Activated naive CD4-positive, alpha-beta T cell treated with anti-CD3 and anti-CD28 coated beads, Interleukin-2, amount 10 ng/mL, durations not matched to agents 5 hours and 36 hours (primary cell): ENCODE measurements around the gene HIP1R. TPM values are rescaled to one million over a fixed set of nuclear protein-coding genes. Genes with fewer than 3 reads are reported as not detected.

Experiments
- total RNA-seq, 2 experiments: library from RNA; stranded (reverse); gene quantifications; one replicate each; pipeline ENCODE4 v1.2.3, GENCODE V29; 2021

Gene HIP1R
- total RNA-seq: 10 to 100 TPM; 34.2 to 36.0 TPM

GRCh38 chr12:122834921-122835749 is at the start of gene HIP1R:
Gene HIP1R, plus strand, starts transcription at chr12:122835457. Its CDS starts 94 bp downstream, at chr12:122835551.

DNA sequence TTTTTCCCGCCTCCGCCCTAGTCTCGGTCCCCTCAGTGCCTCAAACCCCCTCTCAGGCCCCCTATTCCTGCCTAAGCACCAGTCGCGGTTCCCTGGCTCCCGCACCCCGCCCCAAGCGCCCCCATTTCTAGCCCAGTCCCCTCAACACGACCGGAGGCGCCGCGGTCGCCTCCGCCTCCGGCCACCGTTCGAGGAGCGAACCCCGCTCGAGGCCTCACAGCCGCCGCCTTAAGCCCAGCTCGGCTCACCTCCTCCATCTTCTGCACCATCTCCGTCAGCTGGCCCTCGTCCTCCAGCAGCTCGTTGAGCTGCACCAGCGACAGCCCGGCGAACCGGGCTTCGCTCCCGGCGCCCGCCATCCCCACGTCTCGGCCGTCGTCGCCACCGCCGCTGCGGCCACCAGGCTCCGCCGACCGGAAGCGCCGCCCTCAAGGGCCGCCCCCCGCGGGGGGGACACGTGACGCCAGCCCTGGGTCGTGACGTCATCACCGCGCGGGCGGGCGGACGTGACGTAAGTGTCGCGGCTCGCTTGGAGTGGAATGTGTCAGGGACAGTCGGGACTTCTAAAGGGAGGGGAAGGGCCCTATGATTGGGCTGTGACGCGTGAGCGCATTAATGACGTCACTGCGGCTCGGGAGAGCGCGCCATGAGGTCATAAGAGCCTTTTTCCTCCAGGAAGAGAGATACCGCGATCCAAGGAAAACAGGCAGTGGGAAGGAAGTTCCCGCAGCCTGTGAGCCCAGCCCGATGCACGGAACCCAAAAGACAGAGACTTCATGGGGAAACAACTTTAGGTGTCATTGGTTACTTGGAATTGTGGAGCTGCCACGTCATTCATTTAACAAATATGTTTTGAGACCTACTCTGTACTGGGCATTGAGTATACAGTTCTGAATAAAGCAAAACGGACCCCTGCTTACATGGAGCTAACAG is 60.7 kb downstream of the HIP1R start, which contains the start of gene VPS37B:
Gene VPS37B, minus strand, starts transcription at position 421 of the 933 bp plus-strand sequence. Its CDS starts 62 bp downstream, at position 359.

Other genes with a start within 250 kb of the HIP1R start
- not detected for gene HCAR2, start 132.1 kb upstream of the HIP1R start, total RNA-seq
- gene HCAR3, start 118.6 kb upstream of the HIP1R start, total RNA-seq: not detected
- gene HCAR1, start 104.6 kb upstream of the HIP1R start, total RNA-seq: under 1 TPM; 0.46 to 0.58 TPM
- 10 to 100 TPM; 49.0 to 50.9 TPM for gene DENR, start 82.6 kb upstream of the HIP1R start, total RNA-seq
- under 1 TPM; 0.51 to 0.78 TPM for gene CCDC62, start 60.9 kb upstream of the HIP1R start, total RNA-seq
- gene VPS37B, start 60.7 kb downstream of the HIP1R start, total RNA-seq: 10 to 100 TPM; 26.4 to 27.5 TPM
- gene ABCB9, start 131.0 kb downstream of the HIP1R start, total RNA-seq: 1 to 10 TPM; 5.4 TPM
- 10 to 100 TPM; 22.7 to 24.6 TPM for gene OGFOD2, start 139.8 kb downstream of the HIP1R start, total RNA-seq
- 100 to 1,000 TPM; 162 to 166 TPM for gene ARL6IP4, start 145.2 kb downstream of the HIP1R start, total RNA-seq